Measurements from ENCODE around the gene DBT.
"Not testable (repeated sequence)": the region's sequence is repeated elsewhere in the genome, so short reads cannot be mapped to it uniquely, and the experiment has no call there.

DBT gene

GRCh38 chr1:100234432-100234831, 15.2 kb downstream of the DBT start:
- DNase-seq (ENCODE audit: low read depth in 1 of 2, low spot score in 1 of 2) = no peak
- Histone ChIP-seq H3K27ac (replicated peaks) (no peak overlapping the region), H3K4me3 (replicated peaks; ENCODE audit: insufficient read depth, low read length) (no peak overlapping the region), H3K27me3 (ENCODE audit: insufficient read depth, poor library complexity, severe bottlenecking) (no peaks in the 10 kb centered on the region)
- TF ChIP-seq REST (IDR thresholded peaks at IDR 0.05; ENCODE audit: insufficient replicate concordance, low read depth) (no peak), GABPA (IDR thresholded peaks at IDR 0.05; ENCODE audit: low read depth) (no peak), CTCF (IDR thresholded peaks at IDR 0.05; ENCODE audit: insufficient read depth, low read length) (no peak), SPI1 (IDR thresholded peaks at IDR 0.05; ENCODE audit: borderline replicate concordance, low read depth) (no peak), POLR2AphosphoS5 (IDR thresholded peaks at IDR 0.05; ENCODE audit: low read depth) (no peak)

- not testable (repeated sequence) for H3K4me3 ChIP-seq (replicated peaks; ENCODE audit: insufficient read depth, low read length); H3K27me3 ChIP-seq (ENCODE audit: insufficient read depth, poor library complexity, severe bottlenecking); H3K27ac ChIP-seq (replicated peaks); DNase-seq (ENCODE audit: low read depth in 1 of 2, low spot score in 1 of 2)
Observed at GRCh38 chr1:100233566-100233965, 16.1 kb downstream of the DBT start.

GRCh38 chr1:100232156-100232555, 17.5 kb downstream of the DBT start:
- Histone ChIP-seq H3K4me3 (replicated peaks; ENCODE audit: insufficient read depth, low read length) (no peak overlapping the region), H3K27ac (replicated peaks) (no peak overlapping the region), H3K27me3 (ENCODE audit: insufficient read depth, poor library complexity, severe bottlenecking) (no peaks in the 10 kb centered on the region)
- DNase-seq (ENCODE audit: low read depth in 1 of 2, low spot score in 1 of 2) = no peak
- TF ChIP-seq CTCF (IDR thresholded peaks at IDR 0.05; ENCODE audit: insufficient read depth, low read length) (no peak), SPI1 (IDR thresholded peaks at IDR 0.05; ENCODE audit: borderline replicate concordance, low read depth) (no peak), GABPA (IDR thresholded peaks at IDR 0.05; ENCODE audit: low read depth) (no peak), POLR2AphosphoS5 (IDR thresholded peaks at IDR 0.05; ENCODE audit: low read depth) (no peak)

- Histone ChIP-seq H3K27ac (replicated peaks) (no peak overlapping the region), H3K27me3 (ENCODE audit: insufficient read depth, poor library complexity, severe bottlenecking) (no peaks in the 10 kb centered on the region), H3K4me3 (replicated peaks; ENCODE audit: insufficient read depth, low read length) (no peak overlapping the region)
- TF ChIP-seq SPI1 (IDR thresholded peaks at IDR 0.05; ENCODE audit: borderline replicate concordance, low read depth) = no peak
- no peak for TF ChIP-seq CTCF (IDR thresholded peaks at IDR 0.05; ENCODE audit: insufficient read depth, low read length)
- no peak for TF ChIP-seq GABPA (IDR thresholded peaks at IDR 0.05; ENCODE audit: low read depth)
- TF ChIP-seq POLR2AphosphoS5 (IDR thresholded peaks at IDR 0.05; ENCODE audit: low read depth) = no peak
- TF ChIP-seq REST (IDR thresholded peaks at IDR 0.05; ENCODE audit: insufficient replicate concordance, low read depth) = no peak
- no peak for DNase-seq (ENCODE audit: low read depth in 1 of 2, low spot score in 1 of 2)
Observed at GRCh38 chr1:100231721-100232120, 17.9 kb downstream of the DBT start.
